Activated CD8-positive, alpha-beta memory T cell treated with anti-CD3 and anti-CD28 coated beads for 24 hours (primary cell): ENCODE measurements around the gene PGBD1.
"Not testable (repeated sequence)": the region's sequence is repeated elsewhere in the genome, so short reads cannot be mapped to it uniquely, and the experiment has no call there.

ENCODE experiments used
- DNase-seq: peaks from one replicate; pipeline ENCODE4 v3.0.0-alpha.2; 2020

PGBD1 gene

DNA sequence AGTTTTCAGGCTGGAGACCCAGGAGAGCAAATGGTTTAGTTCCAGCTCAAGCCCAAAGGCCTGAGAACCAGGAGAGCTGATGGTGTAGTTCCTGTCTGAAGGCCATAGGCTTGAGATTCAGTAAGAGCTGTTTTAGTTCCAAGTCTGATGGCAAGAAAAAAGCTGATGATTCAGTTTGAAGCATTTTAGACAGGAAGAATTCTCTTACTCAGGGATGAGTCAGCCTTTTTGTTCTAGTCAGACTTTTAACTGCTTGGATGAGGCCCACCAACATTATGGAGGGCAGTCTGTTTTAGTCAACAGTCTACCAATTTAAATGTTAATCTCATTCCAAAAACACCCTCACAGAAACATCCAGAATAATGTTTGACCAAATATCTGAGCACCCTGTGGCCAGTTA lies 11.9 kb upstream of the PGBD1 start:
- no peak for DNase-seq

DNA sequence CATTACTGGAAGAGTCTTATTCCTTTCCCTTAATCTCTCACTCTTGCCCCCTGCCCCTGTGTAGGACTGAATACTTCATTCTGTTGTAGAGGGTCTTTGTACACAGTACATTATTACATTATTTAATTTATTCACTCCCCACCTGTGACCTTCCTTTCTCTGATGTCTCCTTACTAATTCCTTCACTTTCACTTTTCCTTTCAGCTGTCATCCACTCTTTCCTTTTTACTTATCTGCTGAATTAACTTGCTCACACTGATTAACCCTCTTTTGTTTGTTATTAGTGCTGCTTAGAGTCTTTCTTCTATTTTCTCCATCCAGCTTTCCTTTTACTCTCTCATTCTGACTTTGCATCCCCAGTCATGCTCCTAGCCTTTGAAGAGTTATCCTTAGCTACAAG lies 6.5 kb upstream of the PGBD1 start:
- no peak for DNase-seq

DNA sequence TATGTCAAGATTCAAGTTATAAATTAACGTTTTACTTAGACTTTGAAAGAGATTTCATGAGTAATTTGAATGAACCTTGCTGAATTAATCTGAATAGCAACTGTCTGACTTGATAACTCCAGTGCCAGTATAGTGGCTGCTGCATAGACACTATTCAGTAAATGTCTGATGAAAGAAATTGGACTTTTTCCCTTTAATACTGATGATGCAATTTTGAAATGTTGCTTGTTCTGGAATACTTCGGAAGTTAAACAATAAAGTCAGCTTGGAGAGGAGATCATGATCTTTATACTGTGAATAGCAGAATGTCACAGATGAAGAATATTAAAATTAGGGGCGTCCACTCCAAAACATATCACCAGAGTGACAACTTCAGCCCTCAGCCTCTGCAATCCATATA lies 3.6 kb upstream of the PGBD1 start:
- no peak for DNase-seq

DNA sequence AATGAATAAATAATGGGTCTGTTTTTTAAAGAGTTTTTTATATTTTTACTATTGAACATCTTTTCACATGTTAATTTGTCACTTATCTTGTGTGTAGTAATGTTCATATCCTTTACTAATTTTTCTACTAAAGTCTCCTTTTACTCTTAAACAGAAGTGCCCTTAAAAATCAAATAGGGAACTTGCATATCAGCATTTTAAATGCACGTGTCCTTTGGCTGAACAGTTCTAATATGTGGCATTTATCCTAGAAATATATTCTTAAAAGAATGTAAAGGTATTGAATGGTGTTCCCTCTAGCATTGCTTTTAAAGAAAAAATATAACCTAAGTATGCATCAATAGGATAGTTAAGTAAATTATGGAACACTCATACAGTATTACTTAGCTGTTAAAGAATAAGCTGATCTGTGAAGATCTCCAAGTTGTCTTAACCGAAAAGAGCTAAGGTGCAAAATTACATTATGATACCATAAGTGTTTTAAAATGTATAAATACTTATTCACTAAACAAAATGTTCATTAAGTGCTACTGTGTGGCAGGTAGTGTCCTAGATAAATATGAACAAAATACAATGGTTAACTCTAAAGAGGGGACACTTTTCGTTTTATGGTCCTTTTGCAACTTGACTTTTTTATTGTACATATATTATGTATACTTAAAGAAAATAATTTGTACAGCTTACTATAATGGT lies 631 bp upstream of the PGBD1 start:
- no peak for DNase-seq

DNA sequence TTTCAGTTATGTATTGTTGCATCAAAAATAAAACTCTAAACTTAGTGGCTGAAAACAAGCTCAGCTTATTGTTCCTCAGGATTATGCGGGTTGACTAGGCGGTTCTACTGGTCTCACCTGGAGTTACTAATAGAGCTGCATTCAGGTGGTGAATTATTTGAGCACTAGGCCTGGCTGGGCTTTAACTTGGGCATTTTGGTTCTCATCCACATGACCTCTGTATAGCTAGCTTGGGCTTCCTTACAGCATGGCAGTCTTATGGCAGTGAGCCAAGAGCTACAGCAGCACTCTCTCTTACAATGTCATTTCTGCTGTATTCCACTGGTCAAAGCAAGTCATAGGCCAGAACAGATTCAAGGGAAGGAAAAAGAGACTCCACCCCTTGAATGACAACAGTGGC lies 1.6 kb downstream of the PGBD1 start:
- no peak for DNase-seq

DNA sequence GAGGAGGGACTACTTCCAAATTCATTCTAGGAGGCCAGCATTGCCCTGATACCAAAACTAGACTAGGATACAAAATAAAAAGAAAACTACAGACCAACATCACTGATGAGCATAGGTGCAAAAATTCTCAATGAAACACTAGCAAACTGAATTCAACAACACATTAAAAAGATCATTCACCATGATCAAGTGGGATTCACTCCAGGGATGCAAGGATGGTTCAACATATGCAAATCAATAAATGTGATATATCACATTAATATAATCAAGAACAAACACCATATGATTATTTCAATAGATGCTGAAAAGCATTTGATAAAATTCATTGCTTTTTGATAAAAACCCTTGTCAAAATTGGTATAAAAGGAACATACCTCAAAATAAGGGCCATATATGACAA lies 10.2 kb downstream of the PGBD1 start:
- no peak for DNase-seq

DNA sequence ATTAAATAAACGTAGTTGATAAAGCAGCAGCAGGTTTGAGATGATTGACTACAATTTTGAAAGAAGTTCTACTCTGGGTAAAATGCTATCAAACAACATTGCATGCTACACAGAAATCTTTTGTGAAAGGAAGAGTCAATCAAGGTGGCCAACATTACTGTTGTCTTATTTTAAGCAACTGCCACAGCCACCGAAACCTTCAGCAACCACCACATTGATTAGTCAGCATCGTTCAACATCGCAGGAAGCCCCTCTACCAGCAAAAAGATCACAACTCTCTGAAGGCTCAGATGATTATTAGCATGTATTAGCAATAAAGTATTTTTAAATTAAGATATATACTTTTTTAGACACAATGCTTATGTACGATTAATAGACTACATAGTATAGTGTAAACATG lies 14.0 kb downstream of the PGBD1 start:
- DNase-seq = no peak

DNA sequence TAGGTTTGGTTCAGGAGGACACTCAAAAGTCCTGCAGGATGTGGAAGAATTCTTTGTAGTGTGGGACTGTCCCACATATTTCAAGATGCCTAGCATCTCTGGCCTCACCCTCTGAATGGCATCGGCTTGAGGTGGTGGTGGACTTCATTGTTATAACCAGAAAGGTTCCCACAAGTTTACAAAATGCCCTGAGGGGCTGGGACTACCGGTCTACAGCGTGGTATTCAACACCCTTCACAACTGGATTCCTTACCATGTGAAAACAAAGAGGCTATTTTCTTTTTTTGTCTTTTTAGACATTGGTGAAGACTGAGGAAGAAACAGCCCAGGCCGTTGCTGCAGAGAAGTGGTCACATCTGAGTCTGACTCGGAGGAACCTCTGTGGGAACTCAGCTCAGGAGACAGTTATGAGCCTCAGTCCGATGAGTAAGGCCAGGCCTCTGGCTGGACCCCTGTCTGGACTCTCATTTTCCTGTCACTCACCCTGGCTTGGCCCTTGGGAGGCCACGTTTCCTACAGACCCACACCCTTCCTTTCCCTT lies 15.2 kb downstream of the PGBD1 start:
- DNase-seq = no peak

DNA sequence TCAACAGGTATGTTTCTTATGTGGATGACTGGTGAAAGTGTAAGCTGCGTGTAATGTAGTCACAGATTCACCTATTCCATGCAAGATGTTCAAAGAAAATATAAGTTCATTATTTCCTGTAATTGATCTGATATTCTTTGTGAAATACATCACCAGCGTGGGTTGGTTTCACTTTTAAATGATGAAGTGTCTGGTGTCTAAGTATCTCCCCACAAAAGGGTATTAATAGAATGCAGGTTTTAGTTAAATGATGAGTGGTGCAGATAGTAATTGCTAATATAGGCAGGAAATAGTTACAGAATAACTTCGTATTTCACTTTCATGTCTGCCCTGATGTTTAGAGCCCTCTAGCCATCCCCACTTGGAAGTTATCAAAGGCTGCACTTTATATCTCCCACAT lies 22.2 kb downstream of the PGBD1 start:
- DNase-seq = no peak

DNA sequence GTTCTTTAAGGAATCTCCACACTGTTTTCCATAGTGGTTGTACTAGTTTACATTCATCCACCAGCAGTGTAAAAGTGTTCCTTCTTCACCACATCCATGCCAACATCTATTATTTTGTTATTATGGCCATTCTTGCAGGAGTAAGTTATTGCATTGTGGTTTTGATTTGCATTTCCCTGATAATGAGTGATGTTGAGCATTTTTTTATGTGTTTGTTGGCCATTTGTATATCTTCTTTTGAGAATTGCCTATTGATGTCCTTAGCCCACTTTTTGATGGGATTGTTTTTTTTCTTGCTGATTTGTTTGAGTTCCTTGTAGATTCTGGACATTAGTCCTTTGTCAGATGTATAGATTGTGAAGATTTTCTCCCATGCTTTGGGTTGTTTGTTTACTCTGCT lies 25.0 kb downstream of the PGBD1 start:
- not testable (repeated sequence) for DNase-seq

DNA sequence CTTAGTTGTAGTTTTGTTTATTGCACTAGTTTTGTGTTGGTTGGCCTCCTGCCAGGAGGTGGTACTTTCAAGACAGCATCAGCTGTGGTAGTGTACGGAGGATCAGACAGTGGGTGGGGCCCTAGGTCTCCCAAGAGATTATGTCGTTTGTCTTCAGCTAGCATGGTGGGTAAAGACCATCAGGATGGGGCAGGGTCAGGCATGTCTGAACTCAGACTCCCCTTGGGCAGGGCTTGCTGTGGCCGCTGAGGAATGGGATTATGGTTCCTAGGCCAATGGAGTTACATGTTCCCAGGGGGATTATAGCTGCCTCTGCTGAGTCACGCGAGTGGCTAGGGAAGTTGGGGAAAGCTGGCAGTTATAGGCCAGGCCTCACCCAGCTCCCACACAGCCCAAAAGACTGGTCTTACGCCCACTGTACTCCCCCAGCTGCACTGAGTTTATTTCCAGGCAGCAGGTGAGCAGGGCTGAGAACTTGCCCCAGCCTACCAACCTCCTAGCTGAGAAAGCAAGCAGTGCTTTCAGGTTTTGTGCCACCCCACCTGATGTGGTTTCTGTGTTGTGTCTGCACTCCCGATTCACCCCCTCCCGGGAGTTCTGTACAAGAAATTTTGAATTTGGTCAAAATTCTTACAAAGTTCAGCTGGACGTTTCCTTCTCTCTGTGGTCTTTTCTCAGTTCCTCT lies 29.9 kb downstream of the PGBD1 start:
- no peak for DNase-seq

DNA sequence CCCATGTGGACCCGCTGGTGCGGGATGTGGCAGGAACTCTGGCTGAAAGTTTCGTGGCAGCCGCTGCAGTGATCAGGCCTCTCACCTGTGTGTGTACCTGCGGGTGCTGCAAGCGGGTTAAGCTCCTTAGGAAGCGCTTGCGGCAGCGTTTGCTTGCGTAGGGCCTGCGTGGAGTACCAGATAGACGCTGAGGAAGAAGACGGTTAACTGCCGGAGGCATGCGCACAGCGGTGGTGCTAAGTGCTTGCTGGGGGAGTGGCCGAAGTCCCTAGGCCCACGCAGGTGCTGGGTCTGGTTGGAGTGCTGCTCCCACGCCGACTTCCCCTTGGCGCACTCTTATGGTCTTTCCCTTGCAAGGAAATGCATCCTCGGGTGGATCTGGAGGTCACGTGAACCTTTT lies 31.6 kb downstream of the PGBD1 start:
- DNase-seq = no peak

DNA sequence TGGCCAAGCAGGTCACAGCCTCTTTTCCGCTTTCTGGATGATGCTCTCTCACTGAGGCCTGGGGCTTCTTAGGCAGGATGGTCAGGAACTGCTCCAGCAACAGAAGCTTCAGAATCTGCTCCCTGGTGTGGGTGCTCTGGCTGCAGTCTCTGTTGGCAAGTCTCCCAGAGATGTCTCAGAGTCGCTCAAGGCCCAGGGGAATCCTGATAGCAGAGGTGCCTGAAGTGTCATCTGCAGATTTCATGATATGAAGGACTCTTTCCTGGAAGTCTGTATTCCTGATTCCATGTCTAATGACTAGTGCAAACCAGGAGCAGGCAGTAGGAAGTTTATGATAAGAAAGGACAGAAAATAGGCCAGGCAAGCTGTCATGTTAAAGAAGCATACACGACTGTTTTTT lies 34.3 kb downstream of the PGBD1 start:
- no peak for DNase-seq

DNA sequence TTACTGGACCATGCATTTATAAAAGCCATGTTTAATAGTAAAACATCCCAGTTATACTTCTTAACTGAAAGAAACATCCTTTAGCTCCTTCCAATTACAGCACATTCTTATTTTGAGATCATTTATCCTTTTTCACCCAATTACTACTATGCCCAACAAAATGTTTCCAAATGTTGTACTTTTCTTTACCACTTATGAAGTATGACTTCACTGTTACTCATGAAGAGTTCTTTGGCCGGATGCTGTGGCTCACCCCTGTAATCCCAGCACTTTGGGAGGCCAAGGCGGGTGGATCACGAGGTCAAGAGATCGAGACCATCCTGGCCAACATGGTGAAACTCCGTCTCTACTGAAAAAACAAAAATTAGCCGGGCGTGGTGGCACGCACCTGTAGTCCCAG lies 36.5 kb downstream of the PGBD1 start:
- DNase-seq = not testable (repeated sequence)

DNA sequence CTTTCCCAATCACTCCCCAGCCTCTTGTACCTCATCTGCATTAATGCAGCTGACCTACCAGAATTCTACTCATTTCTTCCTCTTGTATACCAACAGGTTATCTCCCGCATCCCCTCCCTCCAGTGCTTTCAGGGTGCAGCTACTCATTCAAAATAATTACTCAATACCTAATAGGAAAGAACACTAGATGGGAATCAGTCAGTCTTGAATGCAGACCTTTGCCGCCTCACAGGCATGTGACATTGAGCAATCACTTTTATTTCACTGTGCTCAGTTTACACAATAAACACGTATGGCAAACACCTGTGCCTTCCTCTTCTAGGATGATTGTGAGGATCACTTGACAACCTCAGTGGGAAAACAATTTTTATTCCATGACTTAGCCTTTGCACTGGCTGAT lies 41.3 kb downstream of the PGBD1 start:
- no peak for DNase-seq

DNA sequence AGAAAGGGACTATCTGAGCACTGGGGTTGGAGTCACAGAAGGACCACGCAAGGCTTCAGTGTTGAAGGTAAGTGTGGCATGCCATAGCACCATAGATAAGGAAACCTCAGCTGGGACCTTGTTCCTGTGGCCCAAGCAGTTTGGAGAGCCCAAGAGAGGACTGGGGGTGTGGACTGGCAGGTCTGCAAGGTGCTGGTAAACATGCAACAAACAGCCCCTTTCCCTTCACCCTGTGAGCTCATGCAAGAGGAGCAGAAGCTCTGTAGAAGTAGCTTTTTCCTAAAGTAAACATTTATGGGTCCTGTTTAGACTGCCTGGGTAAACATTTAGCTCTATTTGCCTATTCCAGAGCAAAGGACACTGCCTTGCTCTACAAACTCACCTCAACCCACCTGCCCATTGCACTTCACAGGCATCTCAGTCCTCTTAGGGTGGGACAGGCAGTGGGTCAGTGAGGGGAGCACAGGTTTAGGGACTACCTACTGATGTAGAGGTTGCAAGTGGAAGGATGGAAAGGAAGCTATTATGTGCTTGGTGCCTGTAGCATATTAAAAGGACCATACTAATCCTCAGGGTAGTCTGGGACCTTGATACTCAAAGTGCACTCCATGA lies 42.5 kb downstream of the PGBD1 start:
- no peak for DNase-seq

DNA sequence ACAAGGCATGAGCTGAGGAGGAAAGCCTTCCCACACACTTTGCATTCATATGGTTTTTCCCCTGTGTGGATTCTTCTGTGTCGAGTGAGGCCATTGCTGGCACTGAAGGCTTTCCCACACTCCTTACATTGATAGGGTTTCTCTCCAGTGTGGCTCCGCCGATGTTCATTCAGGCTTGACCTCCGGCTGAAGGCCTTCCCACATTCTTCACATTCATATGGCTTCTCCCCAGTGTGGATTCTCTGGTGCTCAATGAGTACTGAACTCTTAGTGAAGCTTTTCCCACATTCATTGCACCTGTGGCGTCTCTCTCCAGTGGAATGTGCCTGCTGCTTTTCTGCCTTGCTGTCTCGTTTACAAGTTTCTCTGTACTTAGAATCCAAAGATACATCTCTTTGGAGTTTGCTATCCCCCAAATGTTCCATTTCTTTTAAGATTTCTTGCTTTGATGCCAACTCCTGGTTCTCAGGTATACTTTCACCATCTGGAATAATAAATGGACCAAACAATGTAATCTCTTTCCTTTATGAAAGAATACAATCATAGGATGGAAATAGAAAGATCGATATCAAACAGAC lies 45.1 kb downstream of the PGBD1 start:
- no peak for DNase-seq

DNA sequence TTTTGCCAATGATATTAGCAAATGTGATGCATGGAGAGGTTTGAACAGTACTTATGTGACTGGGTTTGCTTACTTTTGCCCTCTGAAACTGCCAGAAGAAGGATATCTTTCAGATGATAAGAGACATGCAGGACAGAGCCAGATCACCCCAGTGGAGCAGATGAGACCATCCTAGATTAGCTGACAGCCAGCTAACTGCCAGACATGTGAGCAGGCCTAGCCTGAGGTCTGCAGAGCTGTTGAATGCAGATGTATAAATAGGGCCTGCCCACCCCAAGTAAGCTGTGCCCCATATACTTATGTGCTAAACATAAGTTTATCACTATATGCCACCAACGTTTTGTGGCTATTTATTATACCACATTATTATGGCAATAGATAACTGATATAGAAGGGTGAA lies 48.7 kb downstream of the PGBD1 start:
- no peak for DNase-seq

DNA sequence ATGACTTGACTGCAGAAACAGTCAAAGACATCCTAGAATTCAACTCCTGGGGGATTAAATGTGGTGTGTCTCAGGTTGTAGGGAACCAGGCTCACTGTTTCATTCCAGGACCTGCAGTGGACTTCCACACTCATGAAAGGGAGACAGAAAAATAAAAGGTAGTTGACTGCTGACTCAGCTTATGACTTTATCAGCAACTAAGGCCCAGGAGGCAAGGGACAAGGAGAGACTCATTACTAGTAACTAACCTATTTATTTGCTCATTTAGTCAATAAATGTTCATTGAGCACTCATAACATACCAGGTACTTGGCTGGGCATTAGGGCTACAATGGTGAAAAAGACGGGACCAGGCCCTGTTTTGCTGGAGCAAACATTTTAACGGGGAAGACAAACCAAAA lies 51.7 kb downstream of the PGBD1 start:
- no peak for DNase-seq

DNA sequence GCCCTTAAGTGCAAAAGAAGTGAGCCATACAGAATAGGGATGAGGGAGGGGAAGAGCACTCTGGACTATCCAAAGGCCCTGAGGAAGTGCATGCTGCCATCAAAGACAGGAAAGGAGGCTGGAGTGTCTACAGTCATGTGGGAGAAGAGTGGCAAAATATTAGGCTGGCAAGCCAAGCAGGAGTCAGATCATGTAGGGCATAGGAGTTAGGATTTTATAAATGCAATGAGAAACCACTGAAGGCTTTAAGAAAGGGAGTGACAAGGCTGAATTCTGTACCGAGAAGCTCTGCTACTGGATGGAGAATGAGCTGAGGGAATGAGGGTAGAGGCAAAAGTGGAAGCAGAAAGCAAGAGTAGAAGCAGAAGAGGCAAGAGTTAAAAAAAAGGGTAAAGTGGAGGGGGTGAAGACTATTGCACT lies 52.2 kb downstream of the PGBD1 start:
- DNase-seq = no peak

DNA sequence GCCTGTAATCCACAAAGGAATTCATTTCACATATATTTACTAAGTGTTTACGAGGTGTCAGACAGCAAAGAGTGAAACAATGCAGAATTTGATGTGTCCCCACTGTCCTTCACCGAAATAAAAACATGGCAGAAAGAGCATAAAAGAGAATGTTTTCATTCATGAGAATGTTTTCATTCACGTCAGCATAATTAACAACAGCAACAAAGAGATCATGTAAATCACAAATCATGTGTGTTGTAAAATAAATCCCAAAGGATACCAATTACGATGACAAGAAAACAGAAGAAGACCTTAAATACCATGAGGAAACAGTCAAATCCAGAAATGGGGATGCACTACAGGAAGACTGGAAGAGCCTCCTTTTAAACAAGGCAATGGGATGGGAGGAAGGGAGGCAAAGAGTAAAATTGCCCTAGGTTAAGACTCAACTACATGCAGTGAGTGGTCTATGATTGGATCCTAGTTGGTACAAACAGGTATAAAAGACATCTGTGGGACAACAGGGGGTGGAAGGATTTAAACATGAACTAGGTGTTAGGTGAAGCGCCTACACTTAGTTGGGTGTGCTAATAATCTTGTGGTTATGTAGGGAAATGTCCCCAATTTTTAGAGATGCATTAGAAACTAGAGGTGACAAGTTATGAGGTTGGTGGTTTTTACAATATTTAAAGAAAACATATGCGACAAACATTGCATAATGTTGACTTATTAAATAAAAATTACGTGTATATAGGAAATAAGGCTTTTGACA lies 53.1 kb downstream of the PGBD1 start:
- DNase-seq = no peak

DNA sequence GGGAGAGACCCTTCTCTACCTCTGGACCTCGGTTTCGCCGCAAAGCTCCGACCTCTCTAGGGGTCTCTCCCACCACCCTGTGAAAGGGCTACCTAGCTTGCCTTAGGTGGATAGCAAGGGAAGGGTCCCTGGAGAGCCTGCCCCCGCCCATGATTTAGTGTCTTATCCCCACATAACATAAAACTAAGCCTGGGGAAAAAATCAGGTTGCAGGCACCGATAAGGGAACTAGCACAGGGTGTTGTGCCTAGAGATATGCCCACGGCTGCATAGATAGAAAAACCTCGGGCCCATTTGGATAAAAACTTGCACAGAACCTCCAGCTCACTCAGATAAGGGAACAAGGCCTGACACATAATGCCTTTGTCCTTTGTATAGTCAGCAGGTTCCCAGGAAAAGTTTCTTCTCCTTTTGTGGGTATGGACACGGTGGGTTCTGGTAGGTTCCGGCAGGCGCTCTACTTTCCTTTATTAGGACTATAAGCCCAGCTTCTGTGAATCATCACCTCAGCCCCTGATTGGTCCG lies 53.7 kb downstream of the PGBD1 start:
- no peak for DNase-seq
